KOPT-K1 (cell line): ENCODE results near the gene ZBTB2.

ENCODE experiments used
- H3K27ac ChIP-seq: fragments of 200-600 bp; sonication (generic); 2 replicates; pipeline ENCODE4 v1.5.1; 2016; ENCODE audit warnings: antibody characterized with exemption, mild to moderate bottlenecking, low read depth, low read length; ENCODE audit not compliant: poor library complexity, severe bottlenecking
- H3K36me3 ChIP-seq: fragments of 200-600 bp; sonication (generic); 2 replicates; pipeline ENCODE4 v1.5.1; 2017; ENCODE audit warnings: antibody characterized with exemption, mild to moderate bottlenecking, low read length, moderate library complexity; ENCODE audit not compliant: insufficient read depth
- H3K9me3 ChIP-seq: fragments of 200-600 bp; sonication (generic); 2 replicates; pipeline ENCODE4 v1.5.1; 2017; ENCODE audit warnings: antibody characterized with exemption, low read length, mild to moderate bottlenecking; ENCODE audit not compliant: insufficient read depth, poor library complexity, severe bottlenecking

Gene ZBTB2

GRCh38 chr6:151391471-151392413 is at the start of gene ZBTB2:
Gene ZBTB2, minus strand, starts transcription at chr6:151391559. Its CDS starts 17,922 bp downstream, at chr6:151373637.
- Histone ChIP-seq H3K36me3 (peaks cover 32% of the 10 kb centered on the region), H3K27ac (peak within 1 kb of the TSS; percentile 93), H3K9me3 (no peaks in the 10 kb centered on the region)

- Histone ChIP-seq H3K36me3 (peaks cover 76% of the 10 kb centered on the region), H3K9me3 (no peaks in the 10 kb centered on the region), H3K27ac (no peak overlapping the region)
Measured at GRCh38 chr6:151440930-151441329, 49.6 kb upstream of the ZBTB2 start.

- Histone ChIP-seq H3K9me3 (no peaks in the 10 kb centered on the region), H3K36me3 (peaks cover 79% of the 10 kb centered on the region), H3K27ac (no peak overlapping the region)
Measured at GRCh38 chr6:151440498-151440897, 49.1 kb upstream of the ZBTB2 start.

GRCh38 chr6:151437401-151437800 is 46.0 kb upstream of the ZBTB2 start:
- peaks cover 65% of the 10 kb centered on the region for H3K36me3 ChIP-seq
- no peak overlapping the region for H3K27ac ChIP-seq

GRCh38 chr6:151436802-151437201 is 45.4 kb upstream of the ZBTB2 start:
- no peaks in the 10 kb centered on the region for H3K9me3 ChIP-seq
- no peak overlapping the region for H3K27ac ChIP-seq
- H3K36me3 ChIP-seq, result peaks cover 65% of the 10 kb centered on the region

More at GRCh38 chr6:151437401-151437800, 46.0 kb upstream of the ZBTB2 start:
- no peaks in the 10 kb centered on the region for H3K9me3 ChIP-seq

- Histone ChIP-seq H3K9me3 (no peaks in the 10 kb centered on the region), H3K27ac (no peak overlapping the region), H3K36me3 (peaks cover 64% of the 10 kb centered on the region)
Measured at GRCh38 chr6:151436300-151436699, 44.9 kb upstream of the ZBTB2 start.

- no peaks in the 10 kb centered on the region for H3K9me3 ChIP-seq
- H3K27ac ChIP-seq, result no peak overlapping the region
- H3K36me3 ChIP-seq, result peaks cover 74% of the 10 kb centered on the region
Measured at GRCh38 chr6:151434369-151434768, 43.0 kb upstream of the ZBTB2 start.

GRCh38 chr6:151432651-151433050 is 41.3 kb upstream of the ZBTB2 start:
- Histone ChIP-seq H3K9me3 (no peaks in the 10 kb centered on the region), H3K27ac (no peak overlapping the region), H3K36me3 (peaks cover 79% of the 10 kb centered on the region)

- Histone ChIP-seq H3K27ac (no peak overlapping the region), H3K36me3 (peaks cover 78% of the 10 kb centered on the region), H3K9me3 (no peaks in the 10 kb centered on the region)
Measured at GRCh38 chr6:151431337-151431736, 40.0 kb upstream of the ZBTB2 start.

GRCh38 chr6:151430886-151431285 is 39.5 kb upstream of the ZBTB2 start:
- Histone ChIP-seq H3K27ac (no peak overlapping the region), H3K9me3 (no peaks in the 10 kb centered on the region), H3K36me3 (peaks cover 78% of the 10 kb centered on the region)

GRCh38 chr6:151428093-151428735 is 36.9 kb upstream of the ZBTB2 start:
- H3K27ac ChIP-seq, result no peak overlapping the region
- H3K36me3 ChIP-seq, result peaks cover 86% of the 10 kb centered on the region
- H3K9me3 ChIP-seq, result no peaks in the 10 kb centered on the region

GRCh38 chr6:151425561-151425960 is 34.2 kb upstream of the ZBTB2 start:
- no peak overlapping the region for H3K27ac ChIP-seq
- peaks cover 85% of the 10 kb centered on the region for H3K36me3 ChIP-seq
- H3K9me3 ChIP-seq, result no peaks in the 10 kb centered on the region

GRCh38 chr6:151422981-151423380 is 31.6 kb upstream of the ZBTB2 start:
- Histone ChIP-seq H3K27ac (no peak overlapping the region), H3K9me3 (no peaks in the 10 kb centered on the region), H3K36me3 (peaks cover 85% of the 10 kb centered on the region)

- Histone ChIP-seq H3K9me3 (no peaks in the 10 kb centered on the region), H3K27ac (no peak overlapping the region), H3K36me3 (peaks cover 96% of the 10 kb centered on the region)
Measured at GRCh38 chr6:151417477-151417876, 26.1 kb upstream of the ZBTB2 start.

GRCh38 chr6:151414641-151415260 is 23.4 kb upstream of the ZBTB2 start:
- Histone ChIP-seq H3K27ac (no peak overlapping the region), H3K9me3 (no peaks in the 10 kb centered on the region), H3K36me3 (peaks cover 99% of the 10 kb centered on the region)
